Body of pancreas (tissue), 4 donors: ENCODE data around the gene LAMC2. TPM values are rescaled to one million over a fixed set of nuclear protein-coding genes. Genes with fewer than 3 reads are reported as not detected.

Experiments
- ATAC-seq: fragments of 150-250 bp; one replicate; pipeline ENCODE4 v1.9.1; 2016
- DNase-seq, 4 donors: peaks; one replicate each; pipeline ENCODE4 v3.0.0-alpha.2; 2019
- H3K27ac ChIP-seq, 4 donors: fragments of 200-600 bp; sonication (generic); 1 replicate in 3 of 4; 2 replicates in 1 of 4; pipeline versions ENCODE4 v1.5.1 to v1.6.1; 2016 to 2019; ENCODE audit warnings: mild to moderate bottlenecking in 1 of 4, mixed read lengths in 1 of 4, moderate library complexity in 1 of 4
- H3K27me3 ChIP-seq, 2 donors: fragments of 200-600 bp; sonication (generic); one replicate each; pipeline ENCODE4 v1.6.0; 2016; ENCODE audit warnings: mild to moderate bottlenecking in 1 of 2
- H3K36me3 ChIP-seq, 2 donors: fragments of 200-600 bp; sonication (generic); replicated peaks in 1 of 2; 2 replicates each; pipeline ENCODE4 v1.5.1; 2016; ENCODE audit warnings: low read depth in 2 of 2; ENCODE audit not compliant: insufficient read depth in 1 of 2
- H3K4me1 ChIP-seq: fragments of 200-600 bp; sonication (generic); one replicate; pipeline ENCODE4 v1.6.0; 2016
- H3K4me3 ChIP-seq, 2 donors: fragments of 200-600 bp; sonication (generic); 1 replicate in 1 of 2; 2 replicates in 1 of 2; pipeline ENCODE4 v1.5.1; 2016 to 2019
- H3K9me3 ChIP-seq, 3 donors: fragments of 200-600 bp; sonication (generic); 1 replicate in 2 of 3; 2 replicates in 1 of 3; pipeline ENCODE4 v1.5.1; 2016
- CTCF ChIP-seq, 7 experiments: fragments of 450-650 bp in 4 of 7; fragments of 200-600 bp in 3 of 7; sonication (generic) in 3 of 7; IDR thresholded peaks; one replicate each; pipeline ENCODE4 v1.5.1; 2016 to 2019; ENCODE audit warnings: antibody characterized with exemption in 7 of 7
- POLR2A ChIP-seq, 3 donors: fragments of 450-650 bp; IDR thresholded peaks; one replicate each; pipeline ENCODE4 v1.6.1; 2016; ENCODE audit warnings: antibody characterized with exemption in 3 of 3, mild to moderate bottlenecking in 2 of 3
- WGBS, 2 donors: methylation state at CpG; one replicate each; pipeline ENCODE4 v1.1.5; 2017; 5-methylcytosine and 5-hydroxymethylcytosine counted together
- intact Hi-C: fragments of 100-400 bp; cut with DNase I; formaldehyde crosslinking; loops from one replicate; pipeline ENCODE4 v1.15.1; 2023
- total RNA-seq, 2 donors: library from RNA; depleted of rRNA; stranded (reverse); fragments of >200 nt; gene quantifications; one replicate each; pipeline ENCODE4 v1.1.0, GENCODE V29; 2016

Gene LAMC2
- total RNA-seq, 2 donors from 2014 or later = 3.6 to 6.7 TPM

- no peak overlapping the region for H3K27ac ChIP-seq
- no peak overlapping the region for H3K4me3 ChIP-seq
- no peak for ATAC-seq
- DNase-seq = no peak
- no peaks in the 10 kb centered on the region for H3K9me3 ChIP-seq
- intact Hi-C loops = no loop called here
- TF ChIP-seq CTCF (IDR thresholded peaks at IDR 0.05) = no peak
- no peaks in the 10 kb centered on the region for H3K27me3 ChIP-seq
- no peaks in the 10 kb centered on the region for H3K4me1 ChIP-seq
- 78 to 81% methylated on average over 4 of the region's 4 CpGs for WGBS, 2 donors
- no peaks in the 10 kb centered on the region for H3K36me3 ChIP-seq
These were observed 29.9 kb downstream of the LAMC2 start for GRCh38 chr1:183215936-183216335.

- no peak for TF ChIP-seq POLR2A (IDR thresholded peaks at IDR 0.05)
- TF ChIP-seq CTCF (IDR thresholded peaks at IDR 0.05) = no peak
- no peaks in the 10 kb centered on the region for H3K4me1 ChIP-seq
- intact Hi-C loops = no loop called here
- H3K27me3 ChIP-seq = no peaks in the 10 kb centered on the region
- DNase-seq = no peak
- WGBS, 2 donors = 74 to 76% methylated on average over 14 of the region's 14 CpGs
- no peaks in the 10 kb centered on the region for H3K9me3 ChIP-seq
- H3K4me3 ChIP-seq = no peak overlapping the region
- no peaks in the 10 kb centered on the region for H3K36me3 ChIP-seq
- H3K27ac ChIP-seq = no peak overlapping the region
- ATAC-seq = no peak
These were observed 32.1 kb downstream of the LAMC2 start for GRCh38 chr1:183218027-183218618.

GRCh38 chr1:183218971-183219615 lies 33.0 kb downstream of the LAMC2 start:
- Histone ChIP-seq H3K36me3 (no peaks in the 10 kb centered on the region), H3K27me3 (no peaks in the 10 kb centered on the region), H3K9me3 (no peaks in the 10 kb centered on the region), H3K4me1 (no peaks in the 10 kb centered on the region), H3K4me3 (no peak overlapping the region), H3K27ac (no peak overlapping the region)
- WGBS, 2 donors = 56% methylated on average over 3 to 5 of the region's 5 CpGs
- DNase-seq (peak in 1 of 4 donors; percentile 10), ATAC-seq (no peak)
- intact Hi-C loops = no loop called here
- no peak for TF ChIP-seq POLR2A (IDR thresholded peaks at IDR 0.05)
- no peak for TF ChIP-seq CTCF (IDR thresholded peaks at IDR 0.05)

- no peak for DNase-seq
- Histone ChIP-seq H3K9me3 (no peaks in the 10 kb centered on the region), H3K4me3 (no peak overlapping the region), H3K27ac (no peak overlapping the region), H3K27me3 (no peaks in the 10 kb centered on the region), H3K36me3 (no peaks in the 10 kb centered on the region), H3K4me1 (no peaks in the 10 kb centered on the region)
- ATAC-seq = no peak
- intact Hi-C loops = no loop called here
- TF ChIP-seq CTCF (IDR thresholded peaks at IDR 0.05) (no peak), POLR2A (IDR thresholded peaks at IDR 0.05) (no peak)
These were observed 33.5 kb downstream of the LAMC2 start for GRCh38 chr1:183219616-183220009.

- TF ChIP-seq CTCF (IDR thresholded peaks at IDR 0.05) = no peak
- TF ChIP-seq POLR2A (IDR thresholded peaks at IDR 0.05) = no peak
- no peak overlapping the region for H3K27ac ChIP-seq
- no peaks in the 10 kb centered on the region for H3K36me3 ChIP-seq
- WGBS, 2 donors = 45 to 46% methylated on average over 3 of the region's 3 CpGs
- H3K9me3 ChIP-seq = no peaks in the 10 kb centered on the region
- no peaks in the 10 kb centered on the region for H3K27me3 ChIP-seq
- intact Hi-C loops = no loop called here
- no peak for DNase-seq
- H3K4me3 ChIP-seq = no peak overlapping the region
- no peak for ATAC-seq
- no peaks in the 10 kb centered on the region for H3K4me1 ChIP-seq
These were observed 36.8 kb downstream of the LAMC2 start for GRCh38 chr1:183222909-183223308.
